Measurements from ENCODE around the gene FSTL4. TPM values are rescaled to one million over a fixed set of nuclear protein-coding genes. Genes with fewer than 3 reads are reported as not detected.

Gene FSTL4
- total and polyA plus RNA-seq, 4 donors, result 2.3 to 6.4 (median 5.5) TPM

DNA sequence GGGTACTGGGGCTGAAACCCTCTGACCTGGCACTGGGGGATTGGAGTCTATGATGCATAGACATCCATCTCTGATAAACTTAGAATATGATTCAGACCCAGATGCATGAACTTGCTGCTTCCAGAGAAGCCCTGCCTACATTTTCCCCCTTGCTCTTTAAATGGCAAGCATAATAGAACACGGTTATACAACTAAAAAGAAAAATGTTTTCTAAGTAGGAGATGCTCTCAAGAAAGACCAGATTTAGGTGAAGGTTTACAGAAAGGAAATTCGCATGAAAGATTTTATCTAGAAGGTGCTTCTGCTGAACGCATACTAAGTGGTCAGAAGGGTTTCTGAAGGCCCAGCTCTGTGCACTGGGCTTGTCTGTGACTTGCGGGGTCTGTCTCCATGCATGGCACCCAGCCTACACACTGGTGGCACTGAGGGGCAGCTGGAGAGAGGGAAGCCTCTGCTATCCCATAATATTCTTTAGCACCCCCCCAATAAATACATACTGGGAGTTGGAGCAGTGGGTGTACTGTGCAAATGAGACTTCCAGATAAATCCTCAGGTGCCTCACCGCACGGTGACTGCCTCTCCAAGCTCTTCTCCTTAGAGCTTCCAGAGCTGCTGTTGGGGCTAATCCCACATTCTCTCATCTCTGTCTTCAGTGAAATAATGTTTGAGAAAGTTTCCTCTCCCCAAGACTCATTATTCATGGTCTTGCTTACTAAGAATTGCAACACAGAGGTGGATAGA is 114.6 kb downstream of the FSTL4 start:
- WGBS (ENCODE audit: insufficient coverage), result 91% methylated on average over 3 of the region's 6 CpGs
- no peak overlapping the region for H3K27ac ChIP-seq (ENCODE audit: low read depth, low read length)

DNA sequence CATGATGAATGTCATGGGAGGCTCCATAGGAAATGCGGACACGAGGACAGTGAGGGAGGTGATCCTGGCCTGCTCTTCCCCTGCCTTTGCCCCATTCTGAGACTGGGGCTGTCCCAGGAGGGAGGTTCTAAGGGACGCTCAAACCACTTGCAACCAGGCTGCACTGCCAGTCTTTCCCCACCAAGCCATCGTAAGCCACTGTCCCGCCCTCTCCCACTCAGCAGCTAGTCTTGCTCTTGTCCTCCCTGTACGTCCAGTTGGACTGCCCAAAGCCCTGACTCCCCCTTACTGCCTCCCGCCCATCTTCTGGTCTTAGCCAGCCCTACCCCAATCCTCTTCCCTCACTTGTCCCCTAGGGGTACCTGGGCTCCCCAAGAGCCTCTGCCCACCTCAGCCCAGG is 115.7 kb downstream of the FSTL4 start:
- no peak for DNase-seq (ENCODE audit: low read depth in 4 of 6, low spot score in 6 of 6)
- H3K36me3 ChIP-seq (ENCODE audit: control insufficient read depth, insufficient read depth, low read length), result no peaks in the 10 kb centered on the region
- no peaks in the 10 kb centered on the region for H3K4me1 ChIP-seq (ENCODE audit: control insufficient read depth, insufficient read depth, low read length)
- no peaks in the 10 kb centered on the region for H3K27me3 ChIP-seq (ENCODE audit: control insufficient read depth, insufficient read depth, low read length)
- no peak overlapping the region for H3K27ac ChIP-seq (ENCODE audit: low read depth, low read length)
- H3K9me3 ChIP-seq (ENCODE audit: control insufficient read depth, insufficient read depth, low read length), result no peaks in the 10 kb centered on the region
- H3K4me3 ChIP-seq (ENCODE audit: low read depth, low read length), result no peak overlapping the region
- 91% methylated on average over 6 of the region's 7 CpGs for WGBS (ENCODE audit: insufficient coverage)

More for the DNA sequence above, 114.6 kb downstream of the FSTL4 start:
- no peak overlapping the region for H3K4me3 ChIP-seq (ENCODE audit: low read depth, low read length)
- no peak for DNase-seq (ENCODE audit: low read depth in 4 of 6, low spot score in 6 of 6)
- no peaks in the 10 kb centered on the region for H3K4me1 ChIP-seq (ENCODE audit: control insufficient read depth, insufficient read depth, low read length)
- H3K27me3 ChIP-seq (ENCODE audit: control insufficient read depth, insufficient read depth, low read length), result no peaks in the 10 kb centered on the region
- H3K9me3 ChIP-seq (ENCODE audit: control insufficient read depth, insufficient read depth, low read length), result no peaks in the 10 kb centered on the region
- H3K36me3 ChIP-seq (ENCODE audit: control insufficient read depth, insufficient read depth, low read length), result no peaks in the 10 kb centered on the region

DNA sequence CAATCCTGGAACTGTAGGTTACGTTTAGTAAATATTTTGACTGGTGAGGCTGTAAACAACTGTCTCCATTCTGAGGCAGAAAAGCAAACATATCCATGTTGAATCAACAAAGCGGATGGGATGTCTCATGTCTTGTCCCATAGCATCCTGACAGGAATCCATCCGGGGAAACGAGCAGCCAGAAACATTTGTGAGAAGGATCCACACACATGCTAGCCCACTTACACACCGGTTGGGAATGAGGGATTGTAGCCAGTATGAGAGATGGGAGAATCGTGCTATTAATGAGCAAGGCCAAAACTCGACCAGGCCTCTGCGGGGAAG is 117.5 kb downstream of the FSTL4 start:
- peak in 1 of 6 donors; percentile 56 for DNase-seq (ENCODE audit: low read depth in 4 of 6, low spot score in 6 of 6)
- Histone ChIP-seq H3K27me3 (ENCODE audit: control insufficient read depth, insufficient read depth, low read length) (no peaks in the 10 kb centered on the region), H3K4me3 (ENCODE audit: low read depth, low read length) (no peak overlapping the region), H3K4me1 (ENCODE audit: control insufficient read depth, insufficient read depth, low read length) (no peaks in the 10 kb centered on the region), H3K9me3 (ENCODE audit: control insufficient read depth, insufficient read depth, low read length) (no peaks in the 10 kb centered on the region), H3K36me3 (ENCODE audit: control insufficient read depth, insufficient read depth, low read length) (no peaks in the 10 kb centered on the region), H3K27ac (ENCODE audit: low read depth, low read length) (no peak overlapping the region)
- WGBS (ENCODE audit: insufficient coverage), result 94% methylated on average over 5 of the region's 8 CpGs

DNA sequence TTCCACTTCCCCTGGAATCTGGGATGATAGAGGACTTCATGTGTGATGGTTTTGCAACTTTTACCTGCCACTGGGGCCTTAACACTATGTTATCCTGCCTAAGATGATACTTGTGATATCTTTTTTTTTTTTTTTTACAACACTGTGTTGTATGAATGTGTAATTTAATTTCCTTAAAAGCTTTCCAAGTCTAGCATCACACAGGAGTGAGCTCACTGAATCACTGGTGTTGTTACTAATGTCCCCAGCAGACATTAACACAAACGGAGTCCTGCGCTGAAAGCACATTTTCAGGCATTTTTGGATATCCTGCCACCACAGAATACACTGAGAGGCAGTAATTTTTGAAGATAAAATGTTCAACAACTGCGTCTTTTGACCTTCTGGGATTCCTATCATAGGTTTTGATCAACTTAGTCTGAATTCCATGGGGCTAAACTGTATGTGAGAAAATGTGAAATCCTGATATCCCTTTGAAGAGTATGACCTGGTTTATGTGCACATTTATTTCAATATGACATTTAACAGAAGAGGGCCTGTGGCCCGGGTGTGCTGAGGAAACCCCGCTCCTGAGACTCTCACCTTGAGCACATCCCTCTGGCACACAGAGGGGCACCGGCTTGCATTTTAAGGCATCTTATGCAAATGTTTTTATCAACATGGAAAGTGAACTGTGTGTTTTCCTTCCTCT is 118.0 kb downstream of the FSTL4 start:
- no peak overlapping the region for H3K4me3 ChIP-seq (ENCODE audit: low read depth, low read length)
- H3K27me3 ChIP-seq (ENCODE audit: control insufficient read depth, insufficient read depth, low read length), result no peaks in the 10 kb centered on the region
- H3K4me1 ChIP-seq (ENCODE audit: control insufficient read depth, insufficient read depth, low read length), result no peaks in the 10 kb centered on the region
- WGBS (ENCODE audit: insufficient coverage), result 80% methylated on average over 1 of the region's 6 CpGs
- H3K36me3 ChIP-seq (ENCODE audit: control insufficient read depth, insufficient read depth, low read length), result no peaks in the 10 kb centered on the region
- H3K9me3 ChIP-seq (ENCODE audit: control insufficient read depth, insufficient read depth, low read length), result no peaks in the 10 kb centered on the region
- H3K27ac ChIP-seq (ENCODE audit: low read depth, low read length), result no peak overlapping the region
- DNase-seq (ENCODE audit: low read depth in 4 of 6, low spot score in 6 of 6), result peak in 1 of 6 donors; percentile 25

DNA sequence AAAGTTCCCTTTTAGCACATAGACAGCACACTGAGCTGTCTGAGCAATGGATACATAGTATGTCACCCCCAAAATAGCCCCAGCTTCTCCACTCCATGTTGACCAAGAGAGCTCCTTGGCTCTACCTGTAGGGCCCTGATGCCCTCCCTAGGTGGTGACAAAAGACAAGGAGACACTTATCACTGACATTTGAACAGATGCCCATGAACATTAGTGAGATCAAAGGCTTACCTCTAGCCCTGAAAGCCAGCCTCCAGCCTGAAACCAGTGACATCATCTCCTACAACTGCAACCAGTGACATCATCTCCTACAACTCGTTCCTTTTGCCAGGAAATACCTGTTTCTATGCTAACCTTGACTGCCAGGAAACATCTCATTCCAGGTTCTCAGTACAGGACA is 122.7 kb downstream of the FSTL4 start:
- Histone ChIP-seq H3K4me1 (ENCODE audit: control insufficient read depth, insufficient read depth, low read length) (peaks cover 7% of the 10 kb centered on the region), H3K4me3 (ENCODE audit: low read depth, low read length) (no peak overlapping the region), H3K27me3 (ENCODE audit: control insufficient read depth, insufficient read depth, low read length) (no peaks in the 10 kb centered on the region), H3K27ac (ENCODE audit: low read depth, low read length) (no peak overlapping the region), H3K9me3 (ENCODE audit: control insufficient read depth, insufficient read depth, low read length) (no peaks in the 10 kb centered on the region), H3K36me3 (ENCODE audit: control insufficient read depth, insufficient read depth, low read length) (no peaks in the 10 kb centered on the region)
- DNase-seq (ENCODE audit: low read depth in 4 of 6, low spot score in 6 of 6), result no peak
- WGBS (ENCODE audit: insufficient coverage), result 69% methylated on average over 1 of the region's 1 CpG

DNA sequence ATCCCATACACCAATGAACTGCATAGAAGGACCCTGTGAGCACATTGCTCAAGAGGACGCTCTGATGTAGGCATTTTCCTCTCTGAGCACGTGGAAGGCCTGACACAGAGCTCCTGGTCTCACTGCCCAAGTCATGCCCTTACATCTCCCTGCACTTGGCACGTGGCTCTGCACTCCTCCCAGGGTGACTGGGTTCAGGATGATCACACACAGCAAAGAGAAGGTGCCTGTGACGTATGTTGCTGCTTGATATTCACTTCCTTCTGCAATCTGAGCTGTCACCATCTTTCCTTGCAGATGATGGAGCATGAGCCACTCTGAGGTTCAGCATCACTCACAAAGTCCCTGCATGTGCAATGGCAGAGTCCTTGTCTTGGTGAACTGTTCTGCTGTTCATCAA is 125.2 kb downstream of the FSTL4 start:
- H3K36me3 ChIP-seq (ENCODE audit: control insufficient read depth, insufficient read depth, low read length), result no peaks in the 10 kb centered on the region
- H3K4me1 ChIP-seq (ENCODE audit: control insufficient read depth, insufficient read depth, low read length), result peaks cover 13% of the 10 kb centered on the region
- no peaks in the 10 kb centered on the region for H3K9me3 ChIP-seq (ENCODE audit: control insufficient read depth, insufficient read depth, low read length)
- 86% methylated on average over 4 of the region's 4 CpGs for WGBS (ENCODE audit: insufficient coverage)
- H3K27ac ChIP-seq (ENCODE audit: low read depth, low read length), result no peak overlapping the region
- H3K27me3 ChIP-seq (ENCODE audit: control insufficient read depth, insufficient read depth, low read length), result no peaks in the 10 kb centered on the region
- DNase-seq (ENCODE audit: low read depth in 4 of 6, low spot score in 6 of 6), result no peak
- no peak overlapping the region for H3K4me3 ChIP-seq (ENCODE audit: low read depth, low read length)

DNA sequence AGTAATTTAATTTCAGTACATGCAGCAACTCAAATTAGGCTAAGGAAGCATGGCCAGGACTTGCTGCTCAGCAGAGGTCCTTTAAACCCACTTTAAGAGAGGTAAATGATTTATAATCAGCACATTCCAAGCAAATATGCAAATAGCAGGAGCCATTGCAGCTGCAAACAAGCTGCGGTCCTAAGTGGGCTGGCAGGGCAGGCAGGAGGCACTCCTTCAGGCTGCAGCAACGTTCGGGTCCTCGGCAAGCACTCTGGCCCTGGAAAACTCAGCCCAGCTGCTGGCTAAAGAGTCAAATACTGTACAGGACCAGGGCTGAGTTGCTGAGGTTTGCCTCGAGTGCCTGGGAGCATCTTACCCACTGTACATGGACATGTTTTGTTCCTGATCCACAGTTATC is 126.9 kb downstream of the FSTL4 start:
- H3K27ac ChIP-seq (ENCODE audit: low read depth, low read length), result no peak overlapping the region
- no peak for DNase-seq (ENCODE audit: low read depth in 4 of 6, low spot score in 6 of 6)

DNA sequence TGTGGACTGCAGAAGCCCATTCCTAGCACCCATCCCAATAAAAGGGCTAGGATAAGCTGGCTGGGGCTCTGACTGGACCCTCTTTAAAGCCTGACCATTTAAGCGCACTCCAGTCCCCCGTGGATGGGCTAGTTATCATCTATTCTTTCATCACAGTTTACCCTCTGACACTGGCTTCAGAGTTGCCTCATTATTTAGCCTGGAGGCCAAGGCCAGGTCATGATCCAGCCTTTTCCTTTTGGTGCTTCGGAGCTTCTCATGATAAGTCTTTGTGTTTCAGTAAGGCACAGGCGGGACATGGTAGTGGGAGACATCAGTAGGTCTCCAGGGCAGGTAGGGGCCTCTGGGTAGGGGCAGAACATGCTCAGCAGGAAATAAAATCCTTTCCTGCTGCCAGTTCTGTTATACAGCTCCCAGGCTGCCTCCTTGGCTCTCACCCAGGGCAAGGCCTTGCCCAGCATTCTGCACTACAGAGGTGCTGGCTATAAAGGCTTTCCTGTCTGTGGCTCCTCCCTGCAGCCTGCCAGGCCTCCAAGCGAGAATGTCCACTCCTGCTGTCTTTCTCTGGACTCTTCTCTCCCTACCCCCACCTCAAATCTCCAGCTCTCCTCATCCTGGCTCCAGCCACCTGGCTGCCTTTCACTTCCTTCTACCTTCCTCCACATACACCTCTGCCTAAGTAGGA is 128.8 kb downstream of the FSTL4 start:
- Histone ChIP-seq H3K27me3 (ENCODE audit: control insufficient read depth, insufficient read depth, low read length) (no peaks in the 10 kb centered on the region), H3K36me3 (ENCODE audit: control insufficient read depth, insufficient read depth, low read length) (no peaks in the 10 kb centered on the region), H3K27ac (ENCODE audit: low read depth, low read length) (no peak overlapping the region), H3K9me3 (ENCODE audit: control insufficient read depth, insufficient read depth, low read length) (no peaks in the 10 kb centered on the region), H3K4me3 (ENCODE audit: low read depth, low read length) (no peak overlapping the region), H3K4me1 (ENCODE audit: control insufficient read depth, insufficient read depth, low read length) (peaks cover 17% of the 10 kb centered on the region)
- 73% methylated on average over 5 of the region's 5 CpGs for WGBS (ENCODE audit: insufficient coverage)
- no peak for DNase-seq (ENCODE audit: low read depth in 4 of 6, low spot score in 6 of 6)

More for the DNA sequence above, 126.9 kb downstream of the FSTL4 start:
- 17% methylated on average over 5 of the region's 5 CpGs for WGBS (ENCODE audit: insufficient coverage)
- H3K27me3 ChIP-seq (ENCODE audit: control insufficient read depth, insufficient read depth, low read length), result no peaks in the 10 kb centered on the region
- H3K9me3 ChIP-seq (ENCODE audit: control insufficient read depth, insufficient read depth, low read length), result no peaks in the 10 kb centered on the region
- peaks cover 17% of the 10 kb centered on the region for H3K4me1 ChIP-seq (ENCODE audit: control insufficient read depth, insufficient read depth, low read length)
- H3K36me3 ChIP-seq (ENCODE audit: control insufficient read depth, insufficient read depth, low read length), result no peaks in the 10 kb centered on the region
- no peak overlapping the region for H3K4me3 ChIP-seq (ENCODE audit: low read depth, low read length)

DNA sequence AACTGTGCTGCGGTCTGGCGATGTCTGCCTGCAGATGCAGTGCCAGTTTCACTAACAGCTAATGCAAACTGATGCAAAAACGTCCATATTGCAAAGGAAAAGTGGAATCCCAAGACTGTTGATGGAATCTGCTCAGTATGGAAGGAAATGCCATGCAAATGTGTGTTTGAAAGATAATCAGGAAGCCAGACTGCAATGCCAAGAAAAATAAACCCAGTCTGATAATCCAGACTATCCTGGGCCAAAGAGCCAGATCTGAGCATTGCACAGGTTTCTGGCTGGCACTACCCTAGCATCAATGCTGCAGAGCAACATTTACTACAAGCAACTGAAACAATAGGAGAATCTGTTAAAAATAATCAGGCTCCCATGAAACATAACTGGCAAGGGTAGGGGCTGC is 130.3 kb downstream of the FSTL4 start:
- no peak overlapping the region for H3K4me3 ChIP-seq (ENCODE audit: low read depth, low read length)
- DNase-seq (ENCODE audit: low read depth in 4 of 6, low spot score in 6 of 6), result peak in 1 of 6 donors; percentile 69
- H3K27me3 ChIP-seq (ENCODE audit: control insufficient read depth, insufficient read depth, low read length), result no peaks in the 10 kb centered on the region
- WGBS (ENCODE audit: insufficient coverage), result 75% methylated on average over 3 of the region's 3 CpGs
- H3K27ac ChIP-seq (ENCODE audit: low read depth, low read length), result no peak overlapping the region
- H3K36me3 ChIP-seq (ENCODE audit: control insufficient read depth, insufficient read depth, low read length), result no peaks in the 10 kb centered on the region
- no peaks in the 10 kb centered on the region for H3K9me3 ChIP-seq (ENCODE audit: control insufficient read depth, insufficient read depth, low read length)
- H3K4me1 ChIP-seq (ENCODE audit: control insufficient read depth, insufficient read depth, low read length), result peaks cover 17% of the 10 kb centered on the region
